Neural cell (in vitro differentiated cells): ENCODE data around the gene AFF3. TPM values are rescaled to one million over a fixed set of nuclear protein-coding genes. Genes with fewer than 3 reads are reported as not detected.
A peak's percentile ranks its signal among the peaks of the same experiment; 100 is the strongest.

Source experiments
- H2AFZ ChIP-seq: fragments of 200-600, 300-800 bp; sonication (generic), shearing (Covaris generic); 2 replicates; pipeline ENCODE4 v1.6.0; 2014; ENCODE audit warnings: low read depth, mild to moderate bottlenecking, antibody characterized with exemption, low read length, moderate library complexity
- H3F3A ChIP-seq: fragments of 200-600 bp; shearing (Covaris generic); 2 replicates; pipeline ENCODE4 v1.6.1; 2016; ENCODE audit warnings: mild to moderate bottlenecking, moderate library complexity, mixed read lengths, antibody characterized with exemption, low read length; ENCODE audit not compliant: insufficient read depth, poor library complexity, severe bottlenecking
- H3K27ac ChIP-seq: fragments of 200-600, 300-800 bp; sonication (generic), shearing (Covaris generic); 2 replicates; pipeline ENCODE4 v1.5.1; 2014; ENCODE audit warnings: mild to moderate bottlenecking, low read length, moderate library complexity
- H3K27me3 ChIP-seq: fragments of 300-800, 200-600 bp; sonication (generic), shearing (Covaris generic); 2 replicates; pipeline ENCODE4 v1.6.0; 2014; ENCODE audit warnings: mild to moderate bottlenecking, low read depth, low read length, moderate library complexity; ENCODE audit not compliant: insufficient read depth
- H3K36me3 ChIP-seq: fragments of 300-800, 200-600 bp; sonication (generic), shearing (Covaris generic); 2 replicates; pipeline ENCODE4 v1.5.1; 2014; ENCODE audit warnings: mild to moderate bottlenecking, antibody characterized with exemption, low read length, moderate library complexity; ENCODE audit not compliant: insufficient read depth
- H3K4me2 ChIP-seq: fragments of 300-800, 200-600 bp; sonication (generic), shearing (Covaris generic); 2 replicates; pipeline ENCODE4 v1.6.0; 2014; ENCODE audit warnings: mild to moderate bottlenecking, low read length
- H3K4me3 ChIP-seq: fragments of 300-800, 200-600 bp; sonication (generic), shearing (Covaris generic); 2 replicates; pipeline ENCODE4 v1.5.1; 2014; ENCODE audit warnings: mild to moderate bottlenecking, low read length, moderate library complexity
- H3K79me2 ChIP-seq: fragments of 200-600 bp; shearing (Covaris generic); replicated peaks from 2 replicates; pipeline ENCODE4 v1.6.0; 2014; ENCODE audit warnings: mild to moderate bottlenecking, low read length, moderate library complexity; ENCODE audit not compliant: insufficient read depth
- H3K9ac ChIP-seq: fragments of 300-800, 200-600 bp; sonication (generic), shearing (Covaris generic); 2 replicates; pipeline ENCODE4 v1.6.1; 2016; ENCODE audit warnings: mild to moderate bottlenecking, low read length, mixed read lengths
- H3K9me2 ChIP-seq: fragments of 200-600 bp; shearing (Covaris generic); 2 replicates; pipeline ENCODE4 v1.6.1; 2016; ENCODE audit warnings: mild to moderate bottlenecking, low read length, mixed read lengths; ENCODE audit not compliant: insufficient read depth
- H3K9me3 ChIP-seq: fragments of 200-600, 300-800 bp; sonication (generic), shearing (Covaris generic); 2 replicates; pipeline ENCODE4 v1.6.1; 2016; ENCODE audit warnings: mild to moderate bottlenecking, mixed run types, low read length, moderate library complexity, mixed read lengths
- H4K20me1 ChIP-seq: fragments of 200-600 bp; shearing (Covaris generic); 2 replicates; pipeline ENCODE4 v1.6.1; 2016; ENCODE audit warnings: mild to moderate bottlenecking, mixed run types; ENCODE audit not compliant: insufficient read depth
- EP300 ChIP-seq: fragments of 450-650 bp; conservative IDR thresholded peaks from 2 replicates; pipeline ENCODE4 v1.6.1; 2014; ENCODE audit warnings: antibody characterized with exemption, mild to moderate bottlenecking, moderate library complexity; ENCODE audit not compliant: poor library complexity, severe bottlenecking
- EZH2 ChIP-seq: fragments of 200-600, 300-800 bp; shearing (Covaris generic), sonication (generic); IDR thresholded peaks from 2 replicates; pipeline ENCODE4 v1.6.1; 2014; ENCODE audit warnings: antibody characterized with exemption, low read length, borderline replicate concordance, mild to moderate bottlenecking; ENCODE audit not compliant: insufficient read depth, poor library complexity, severe bottlenecking
- MXI1 ChIP-seq: fragments of 450-650 bp; conservative IDR thresholded peaks from 2 replicates; pipeline ENCODE4 v1.6.1; 2014; ENCODE audit warnings: antibody characterized with exemption, mild to moderate bottlenecking; ENCODE audit not compliant: poor library complexity, severe bottlenecking
- POLR2AphosphoS5 ChIP-seq: IDR thresholded peaks from 2 replicates; pipeline ENCODE4 v1.6.1; 2012
- RAD21 ChIP-seq: fragments of 450-650 bp; conservative IDR thresholded peaks from 2 replicates; pipeline ENCODE4 v1.6.1; 2014; ENCODE audit warnings: antibody characterized with exemption, mild to moderate bottlenecking, moderate library complexity
- SMC3 ChIP-seq: fragments of 450-650 bp; conservative IDR thresholded peaks from 2 replicates; pipeline ENCODE4 v1.6.1; 2014; ENCODE audit warnings: antibody characterized with exemption, mild to moderate bottlenecking, moderate library complexity; ENCODE audit not compliant: poor library complexity
- TAF1 ChIP-seq: IDR thresholded peaks from 2 replicates; pipeline ENCODE4 v1.6.1; 2012; ENCODE audit warnings: low read depth
- polyA plus RNA-seq: library from polyadenylated mRNA; depleted of rRNA; stranded (reverse); fragments of >200 nt; gene quantifications from 2 replicates; pipeline ENCODE4 v1.2.3, GENCODE V29; 2014
- TF ChIP-seq, protein P1 (sequence below): IDR thresholded peaks from 2 replicates; pipeline ENCODE4 v1.6.1; 2012; ENCODE audit warnings: borderline replicate concordance
- TF ChIP-seq, protein P2 (sequence below): fragments of 450-650 bp; IDR thresholded peaks from 2 replicates; pipeline ENCODE4 v1.5.1; 2014; ENCODE audit warnings: antibody characterized with exemption, mild to moderate bottlenecking, moderate library complexity; ENCODE audit not compliant: poor library complexity, severe bottlenecking

AFF3 gene
- polyA plus RNA-seq, 1 donor from 2014 or later = 5.1 TPM

DNA sequence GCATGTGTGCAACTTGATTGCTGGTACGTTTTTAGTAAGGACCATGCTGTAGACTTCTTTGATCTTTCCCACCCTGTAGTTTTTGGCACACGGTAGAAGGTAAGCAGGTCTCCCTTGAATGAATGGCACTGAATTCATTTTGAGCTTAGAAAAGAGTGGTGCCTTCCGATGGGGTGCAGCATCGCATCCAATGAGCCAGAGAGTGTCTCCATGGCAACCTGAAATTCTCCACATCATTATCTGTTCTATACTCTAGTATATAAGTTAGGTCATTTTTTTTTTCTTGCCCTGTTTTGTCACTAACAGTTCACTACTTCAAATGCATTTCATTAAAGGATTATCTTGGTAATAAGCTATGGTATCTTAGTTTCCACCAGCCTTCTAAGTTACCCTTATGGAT lies 571.4 kb downstream of the AFF3 start:
- TF ChIP-seq RAD21 (peak; percentile 11), EZH2 (no peak)
- Histone ChIP-seq H3K27ac (peak overlapping the region; percentile 78), H3K36me3 (peaks cover 4% of the 10 kb centered on the region), H3K27me3 (no peaks in the 10 kb centered on the region), H3K4me2 (peak overlapping the region; percentile 18), H3K9me3 (no peaks in the 10 kb centered on the region), H3K9me2 (no peaks in the 10 kb centered on the region), H3K4me3 (peak overlapping the region; percentile 40), H3K79me2 (no peaks in the 10 kb centered on the region), H3F3A (peaks cover 4% of the 10 kb centered on the region), H2AFZ (no peak overlapping the region), H4K20me1 (no peaks in the 10 kb centered on the region), H3K9ac (no peak overlapping the region)

DNA sequence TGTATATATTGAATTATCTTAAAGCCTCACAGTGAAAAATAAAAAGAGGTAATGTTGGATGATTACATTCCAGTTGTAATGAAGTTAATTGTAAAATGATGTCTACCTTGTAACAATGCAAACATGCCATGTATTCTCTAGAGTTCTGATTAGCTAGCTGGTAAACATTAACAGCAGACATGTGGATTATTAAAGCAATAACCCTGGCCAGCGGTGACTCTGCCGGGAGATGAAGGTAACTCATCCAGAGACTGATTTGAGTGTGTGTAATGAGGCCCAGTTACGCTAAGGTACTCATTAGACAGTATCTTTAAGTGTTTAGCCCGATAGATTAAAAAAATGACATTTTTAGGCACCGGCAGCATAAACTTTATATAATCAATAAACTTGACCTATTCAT lies 573.0 kb downstream of the AFF3 start:
- TF ChIP-seq POLR2AphosphoS5 (no peak), EP300 (no peak), MXI1 (no peak), SMC3 (no peak)
- Histone ChIP-seq H2AFZ (no peak overlapping the region), H4K20me1 (no peaks in the 10 kb centered on the region), H3K4me2 (no peak overlapping the region), H3K9me3 (no peaks in the 10 kb centered on the region), H3K79me2 (no peaks in the 10 kb centered on the region), H3K9ac (no peak overlapping the region), H3K27me3 (no peaks in the 10 kb centered on the region), H3K27ac (no peak overlapping the region), H3K4me3 (no peak overlapping the region), H3F3A (peaks cover 4% of the 10 kb centered on the region), H3K36me3 (peaks cover 4% of the 10 kb centered on the region), H3K9me2 (no peaks in the 10 kb centered on the region)

DNA sequence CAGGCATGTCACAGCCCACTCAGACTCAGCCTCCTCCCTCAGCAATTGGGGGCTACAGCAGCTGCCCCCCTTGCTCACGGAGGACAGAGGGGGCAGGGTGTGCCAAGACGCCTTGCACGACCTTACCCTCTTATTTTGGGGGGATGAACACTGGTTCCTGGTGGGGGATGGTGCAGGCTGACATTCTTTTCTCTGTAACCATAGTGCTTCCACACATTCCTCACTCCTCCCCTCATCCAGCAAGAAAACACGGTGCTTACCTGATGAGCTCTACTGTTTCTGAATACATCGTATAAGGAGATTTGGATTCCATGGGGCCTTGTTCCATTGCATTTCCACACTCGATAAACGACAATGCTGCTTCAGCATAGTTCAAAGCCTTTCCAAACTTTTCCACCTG lies 577.2 kb downstream of the AFF3 start:
- no peak overlapping the region for H3K4me2 ChIP-seq
- H3K9me2 ChIP-seq = no peaks in the 10 kb centered on the region
- no peak for TF ChIP-seq POLR2AphosphoS5
- TF ChIP-seq, protein P1, sequence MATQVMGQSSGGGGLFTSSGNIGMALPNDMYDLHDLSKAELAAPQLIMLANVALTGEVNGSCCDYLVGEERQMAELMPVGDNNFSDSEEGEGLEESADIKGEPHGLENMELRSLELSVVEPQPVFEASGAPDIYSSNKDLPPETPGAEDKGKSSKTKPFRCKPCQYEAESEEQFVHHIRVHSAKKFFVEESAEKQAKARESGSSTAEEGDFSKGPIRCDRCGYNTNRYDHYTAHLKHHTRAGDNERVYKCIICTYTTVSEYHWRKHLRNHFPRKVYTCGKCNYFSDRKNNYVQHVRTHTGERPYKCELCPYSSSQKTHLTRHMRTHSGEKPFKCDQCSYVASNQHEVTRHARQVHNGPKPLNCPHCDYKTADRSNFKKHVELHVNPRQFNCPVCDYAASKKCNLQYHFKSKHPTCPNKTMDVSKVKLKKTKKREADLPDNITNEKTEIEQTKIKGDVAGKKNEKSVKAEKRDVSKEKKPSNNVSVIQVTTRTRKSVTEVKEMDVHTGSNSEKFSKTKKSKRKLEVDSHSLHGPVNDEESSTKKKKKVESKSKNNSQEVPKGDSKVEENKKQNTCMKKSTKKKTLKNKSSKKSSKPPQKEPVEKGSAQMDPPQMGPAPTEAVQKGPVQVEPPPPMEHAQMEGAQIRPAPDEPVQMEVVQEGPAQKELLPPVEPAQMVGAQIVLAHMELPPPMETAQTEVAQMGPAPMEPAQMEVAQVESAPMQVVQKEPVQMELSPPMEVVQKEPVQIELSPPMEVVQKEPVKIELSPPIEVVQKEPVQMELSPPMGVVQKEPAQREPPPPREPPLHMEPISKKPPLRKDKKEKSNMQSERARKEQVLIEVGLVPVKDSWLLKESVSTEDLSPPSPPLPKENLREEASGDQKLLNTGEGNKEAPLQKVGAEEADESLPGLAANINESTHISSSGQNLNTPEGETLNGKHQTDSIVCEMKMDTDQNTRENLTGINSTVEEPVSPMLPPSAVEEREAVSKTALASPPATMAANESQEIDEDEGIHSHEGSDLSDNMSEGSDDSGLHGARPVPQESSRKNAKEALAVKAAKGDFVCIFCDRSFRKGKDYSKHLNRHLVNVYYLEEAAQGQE = no peak
- H3K36me3 ChIP-seq = peaks cover 4% of the 10 kb centered on the region
- H3K9ac ChIP-seq = no peak overlapping the region
- no peak overlapping the region for H3K4me3 ChIP-seq
- no peaks in the 10 kb centered on the region for H3F3A ChIP-seq
- no peaks in the 10 kb centered on the region for H3K9me3 ChIP-seq
- H3K27ac ChIP-seq = no peak overlapping the region
- no peaks in the 10 kb centered on the region for H3K79me2 ChIP-seq
- no peak overlapping the region for H2AFZ ChIP-seq
- H3K27me3 ChIP-seq = no peaks in the 10 kb centered on the region
- H4K20me1 ChIP-seq = no peaks in the 10 kb centered on the region

DNA sequence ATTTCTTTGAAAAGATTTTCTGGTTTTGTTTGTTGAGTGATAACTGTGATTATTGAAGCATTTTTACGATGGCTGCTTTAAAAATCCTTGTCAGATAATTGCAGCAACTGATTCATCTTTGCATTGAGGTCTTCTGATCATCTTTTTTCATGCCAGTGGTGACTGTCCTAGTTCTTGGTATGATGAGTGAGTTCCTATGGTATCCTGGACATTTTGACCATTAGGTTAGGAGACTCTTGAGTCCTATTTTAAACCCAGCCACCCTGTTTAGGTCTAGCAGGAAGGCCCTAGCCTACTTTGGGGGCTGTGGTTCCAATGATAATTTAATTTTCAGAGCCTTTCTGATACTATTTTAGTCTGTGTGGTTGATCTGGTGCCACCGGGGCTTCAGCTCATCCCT lies 579.9 kb downstream of the AFF3 start:
- Histone ChIP-seq H3K79me2 (no peaks in the 10 kb centered on the region), H3K27me3 (no peaks in the 10 kb centered on the region), H2AFZ (no peak overlapping the region), H3K9me2 (no peaks in the 10 kb centered on the region), H3K9ac (no peak overlapping the region), H3K27ac (no peak overlapping the region), H3F3A (no peaks in the 10 kb centered on the region), H3K36me3 (peaks cover 4% of the 10 kb centered on the region), H3K4me2 (no peak overlapping the region), H3K4me3 (no peak overlapping the region), H3K9me3 (no peaks in the 10 kb centered on the region), H4K20me1 (no peaks in the 10 kb centered on the region)
- TF ChIP-seq, protein P2, sequence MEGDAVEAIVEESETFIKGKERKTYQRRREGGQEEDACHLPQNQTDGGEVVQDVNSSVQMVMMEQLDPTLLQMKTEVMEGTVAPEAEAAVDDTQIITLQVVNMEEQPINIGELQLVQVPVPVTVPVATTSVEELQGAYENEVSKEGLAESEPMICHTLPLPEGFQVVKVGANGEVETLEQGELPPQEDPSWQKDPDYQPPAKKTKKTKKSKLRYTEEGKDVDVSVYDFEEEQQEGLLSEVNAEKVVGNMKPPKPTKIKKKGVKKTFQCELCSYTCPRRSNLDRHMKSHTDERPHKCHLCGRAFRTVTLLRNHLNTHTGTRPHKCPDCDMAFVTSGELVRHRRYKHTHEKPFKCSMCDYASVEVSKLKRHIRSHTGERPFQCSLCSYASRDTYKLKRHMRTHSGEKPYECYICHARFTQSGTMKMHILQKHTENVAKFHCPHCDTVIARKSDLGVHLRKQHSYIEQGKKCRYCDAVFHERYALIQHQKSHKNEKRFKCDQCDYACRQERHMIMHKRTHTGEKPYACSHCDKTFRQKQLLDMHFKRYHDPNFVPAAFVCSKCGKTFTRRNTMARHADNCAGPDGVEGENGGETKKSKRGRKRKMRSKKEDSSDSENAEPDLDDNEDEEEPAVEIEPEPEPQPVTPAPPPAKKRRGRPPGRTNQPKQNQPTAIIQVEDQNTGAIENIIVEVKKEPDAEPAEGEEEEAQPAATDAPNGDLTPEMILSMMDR = no peak
- TF ChIP-seq, protein P1 = no peak
- TF ChIP-seq SMC3 (no peak), EZH2 (no peak), TAF1 (no peak), RAD21 (no peak), MXI1 (no peak)
